DMS 273 treated with DMSO at 0.1 percent for 48 hours (cell line): ENCODE measurements around the gene LENG9.

ENCODE experiments used
- DNase-seq: peaks from one replicate; lab custom pipeline; 2025; lab: John Stamatoyannopoulos, UW

Gene LENG9

DNA sequence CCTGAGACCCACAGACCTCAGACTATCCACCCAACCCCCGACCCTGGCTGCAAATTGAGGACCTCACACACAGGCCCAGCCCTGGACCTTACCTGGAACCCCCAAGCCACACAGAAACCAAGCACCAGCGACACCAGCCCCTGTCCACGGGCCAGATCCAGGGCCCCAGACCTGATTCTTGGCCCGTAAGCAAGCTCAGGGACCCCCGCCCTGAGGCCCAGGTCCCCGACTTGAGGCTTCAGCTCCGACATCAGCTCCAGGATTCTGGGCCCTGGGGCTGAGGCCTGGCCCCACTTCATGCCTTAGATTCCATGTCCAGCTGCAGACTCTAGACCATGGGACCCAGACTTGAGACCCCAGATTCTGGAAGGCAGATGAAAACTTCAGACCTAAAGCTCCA, 42.1 kb downstream of the LENG9 start:
- DNase-seq: no peak

DNA sequence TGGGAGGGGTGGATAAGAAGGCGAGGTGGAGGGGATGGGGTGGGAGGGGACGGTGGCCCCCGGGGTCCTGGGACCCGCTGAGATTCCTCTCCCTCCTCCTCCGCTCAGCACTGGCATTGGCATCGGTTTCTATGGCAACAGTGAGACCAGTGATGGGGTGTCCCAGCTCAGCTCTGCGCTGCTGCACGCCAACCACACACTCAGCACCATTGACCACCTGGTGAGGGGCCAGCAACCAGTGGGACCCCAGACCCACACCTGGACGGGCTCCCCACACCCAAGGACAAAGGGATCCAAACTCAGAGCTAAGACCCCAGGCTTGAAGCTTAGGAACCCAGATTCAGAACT, 42.4 kb downstream of the LENG9 start:
- no peak for DNase-seq

DNA sequence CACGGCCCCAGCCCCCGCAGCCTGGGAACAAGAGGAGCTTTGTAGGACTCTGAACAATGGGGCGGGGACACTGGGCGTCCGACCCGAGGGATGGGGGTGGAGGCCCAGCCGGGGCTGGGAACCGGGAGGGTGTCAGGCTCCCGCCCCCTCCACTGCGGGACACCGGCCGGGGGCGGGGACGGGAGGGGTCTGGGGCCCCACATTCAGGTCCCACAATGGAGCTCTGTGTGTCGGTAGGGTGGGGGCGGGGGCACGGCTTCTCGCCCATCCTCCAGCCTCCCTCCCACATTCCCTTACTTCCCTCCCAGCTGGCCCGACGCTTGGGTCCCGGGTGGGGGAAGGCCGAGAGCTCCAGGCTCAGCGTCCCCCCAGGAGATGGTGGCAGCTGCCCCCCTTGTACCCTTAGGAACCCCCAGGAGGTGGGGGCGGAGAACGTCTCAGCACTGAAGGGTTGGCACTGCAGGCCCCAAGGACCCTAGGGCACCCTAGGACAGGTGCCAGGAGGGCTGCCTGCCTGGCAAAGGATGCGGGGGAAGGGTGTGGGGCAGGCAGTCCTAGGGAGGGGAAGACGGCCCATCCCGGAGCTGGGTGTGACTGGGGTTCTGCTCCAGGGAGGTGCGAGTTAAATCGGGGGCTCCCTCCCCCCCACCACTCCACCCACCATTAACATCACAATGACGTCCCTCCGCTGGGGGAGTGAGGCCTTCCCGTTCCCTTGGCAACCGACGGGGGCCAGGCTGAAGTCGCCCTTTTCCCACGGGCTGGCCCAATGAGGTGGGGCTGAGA, 43.0 kb downstream of the LENG9 start:
- no peak for DNase-seq

DNA sequence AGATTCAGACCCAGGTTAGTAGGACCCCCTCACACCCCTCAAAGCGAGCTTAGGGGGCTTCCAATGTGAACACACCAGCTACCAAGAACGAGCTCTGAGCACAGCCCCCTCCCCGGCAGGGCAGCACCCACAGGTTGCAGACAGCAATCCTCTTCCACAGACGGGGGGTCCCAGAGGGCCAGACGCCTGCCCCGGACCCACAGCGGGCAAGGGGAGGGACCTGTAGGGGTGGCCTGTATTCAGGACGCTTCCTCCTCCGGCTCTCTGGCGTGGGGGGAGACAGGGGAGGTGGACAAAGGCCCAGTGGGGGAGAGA, 43.6 kb downstream of the LENG9 start:
- no peak for DNase-seq

DNA sequence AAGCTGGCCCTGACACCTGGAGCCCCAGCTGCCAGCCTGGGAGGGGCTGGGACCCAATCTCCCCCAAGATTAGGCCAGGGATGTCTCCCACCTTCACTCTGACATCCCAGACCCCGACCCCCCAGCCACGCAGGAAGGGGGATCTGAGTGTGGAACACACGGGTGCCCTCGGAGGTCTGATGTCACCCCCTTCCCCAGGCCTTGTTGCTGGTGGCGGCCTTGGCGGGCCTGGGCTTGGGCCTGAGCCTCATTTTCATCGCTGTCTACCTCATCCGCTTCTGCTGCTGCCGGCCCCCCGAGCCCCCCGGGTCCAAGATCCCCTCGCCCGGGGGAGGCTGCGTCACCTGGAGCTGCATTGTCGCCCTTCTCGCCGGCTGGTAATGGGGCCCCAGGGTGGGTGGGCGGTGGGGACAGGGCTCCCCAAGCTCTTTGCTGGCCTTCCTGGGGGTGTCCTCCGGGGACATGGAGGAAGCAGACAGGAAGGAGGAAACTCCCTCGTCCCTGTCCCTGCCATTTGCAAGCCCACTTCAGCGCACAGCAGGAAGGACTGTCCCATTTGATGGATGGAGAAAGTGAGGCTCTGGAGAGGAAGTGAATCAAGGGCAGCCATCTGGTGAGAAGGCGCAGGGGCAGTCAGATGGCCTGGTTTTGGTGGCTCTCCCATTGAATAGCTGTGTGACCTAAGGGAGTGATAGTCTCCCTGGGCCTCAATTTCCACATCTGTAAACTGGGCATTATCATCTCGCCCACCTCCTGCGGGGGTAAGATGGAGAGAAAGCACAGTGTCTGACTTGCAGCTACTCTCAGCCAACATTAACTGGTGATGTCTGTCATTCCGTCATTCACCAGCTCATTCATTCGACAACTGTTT, 44.4 kb downstream of the LENG9 start:
- DNase-seq: no peak

DNA sequence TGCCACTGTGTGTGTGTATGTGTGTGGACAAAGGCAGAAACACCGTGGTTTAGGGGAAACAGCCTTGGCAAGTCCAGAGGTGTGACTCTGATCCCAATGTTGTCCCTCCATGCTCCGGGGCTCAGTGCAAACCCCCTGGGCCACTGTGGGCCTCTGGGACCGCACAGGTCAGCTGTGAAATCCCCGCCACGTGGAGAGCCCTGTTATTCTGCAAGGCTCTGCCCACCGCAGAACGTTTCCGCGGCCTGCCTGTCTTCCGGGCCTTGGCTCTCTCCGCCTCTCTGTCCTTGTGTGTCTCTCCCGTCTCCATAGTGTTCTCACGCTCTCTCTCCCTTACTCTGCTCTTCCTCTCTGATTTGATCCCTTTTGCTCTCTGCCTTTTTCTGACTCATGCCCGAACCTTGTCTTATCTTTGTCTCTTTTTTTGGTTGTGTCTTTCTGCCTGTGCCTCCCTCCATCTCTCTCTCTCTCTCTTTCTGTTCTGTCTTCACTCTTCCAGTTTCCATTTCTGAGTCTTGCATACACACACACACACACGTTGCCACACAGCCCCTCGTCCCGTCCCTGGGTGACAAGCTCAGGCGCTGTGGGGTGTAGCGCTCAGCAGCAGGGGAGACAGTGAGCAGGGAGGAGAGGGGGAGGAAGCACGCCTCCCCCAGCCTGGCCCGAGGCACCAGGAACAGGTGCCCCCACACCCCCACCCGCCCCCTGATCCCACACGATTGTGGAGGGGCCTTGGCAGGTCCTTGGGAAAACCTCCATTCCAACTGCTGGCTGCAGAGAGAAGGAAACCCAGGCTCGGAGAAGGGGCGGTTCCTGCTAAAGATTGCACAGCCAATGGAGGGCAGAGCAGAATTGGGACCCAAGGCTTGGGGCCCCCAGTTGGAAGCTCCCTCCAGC, 45.3 kb downstream of the LENG9 start:
- DNase-seq: no peak

DNA sequence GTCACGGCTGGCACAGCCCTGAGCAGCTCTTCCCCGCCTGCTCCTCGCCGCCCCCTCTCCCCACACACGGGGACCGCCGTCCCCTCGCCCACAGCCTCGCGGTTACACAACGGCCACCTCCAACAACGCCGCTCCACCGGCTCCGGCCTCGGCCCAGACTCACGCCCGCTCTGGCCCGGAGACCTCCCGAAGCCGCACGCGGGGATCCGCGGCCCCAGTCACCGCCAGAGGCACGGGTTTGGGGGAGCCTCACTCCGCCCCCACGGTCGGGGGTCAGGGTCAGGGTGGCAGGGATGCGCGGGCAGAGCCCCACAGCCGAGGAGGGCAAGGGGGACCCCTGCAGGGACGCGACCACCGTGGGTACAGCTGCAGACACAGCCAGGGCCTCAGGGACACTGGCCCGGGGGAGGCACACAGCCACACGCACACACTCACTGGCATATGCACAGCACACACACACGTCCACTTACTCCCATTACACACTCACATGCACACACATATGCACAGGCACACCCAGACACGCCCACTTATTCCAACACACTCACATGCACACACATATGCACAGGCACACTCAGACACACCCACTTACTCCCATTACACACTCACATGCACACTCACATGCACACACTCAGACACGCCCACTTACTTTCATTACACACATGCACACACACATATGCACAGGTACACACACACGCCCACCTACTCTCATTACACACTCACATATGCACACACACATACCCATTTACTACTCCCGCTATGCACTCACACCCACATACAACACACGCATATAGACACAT, 46.7 kb downstream of the LENG9 start:
- no peak for DNase-seq

DNA sequence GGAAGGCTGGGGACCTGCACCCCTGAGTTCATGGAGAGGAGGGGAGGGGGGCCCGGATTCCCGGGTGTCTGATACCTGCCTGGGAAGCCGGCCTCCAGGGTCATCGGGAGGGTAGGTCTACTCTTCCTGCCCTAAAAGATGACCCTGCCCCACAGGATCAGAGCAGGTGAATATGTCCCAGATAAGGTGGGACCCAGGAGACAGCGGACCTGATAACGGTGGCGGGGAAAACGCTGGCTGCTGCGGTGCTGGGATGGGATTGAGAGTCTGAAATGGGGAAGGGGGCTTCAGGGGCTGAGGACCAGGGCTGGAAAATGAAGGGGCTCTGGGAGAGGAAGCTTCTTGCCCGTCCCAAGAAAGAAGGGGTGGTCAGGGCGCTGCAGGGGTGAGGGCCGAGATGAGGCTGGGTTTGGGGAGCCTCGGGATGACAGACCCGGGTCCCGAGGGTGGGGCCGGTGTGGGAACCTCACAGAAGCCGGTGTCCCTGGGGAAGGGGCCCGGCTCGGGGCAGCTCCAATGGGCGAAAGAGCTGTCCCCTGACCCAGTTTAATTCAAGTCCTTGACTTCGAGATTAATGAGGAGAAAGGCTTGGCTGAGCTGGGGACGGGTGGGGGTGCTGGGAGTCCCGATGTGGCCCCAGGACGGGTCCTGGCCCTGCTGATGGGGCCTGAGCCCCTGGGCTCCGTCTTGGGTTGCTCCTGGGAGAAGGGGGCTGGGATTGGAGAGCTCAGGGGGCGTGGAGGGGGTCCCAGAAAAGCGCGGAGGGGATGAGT, 47.5 kb downstream of the LENG9 start:
- no peak for DNase-seq

DNA sequence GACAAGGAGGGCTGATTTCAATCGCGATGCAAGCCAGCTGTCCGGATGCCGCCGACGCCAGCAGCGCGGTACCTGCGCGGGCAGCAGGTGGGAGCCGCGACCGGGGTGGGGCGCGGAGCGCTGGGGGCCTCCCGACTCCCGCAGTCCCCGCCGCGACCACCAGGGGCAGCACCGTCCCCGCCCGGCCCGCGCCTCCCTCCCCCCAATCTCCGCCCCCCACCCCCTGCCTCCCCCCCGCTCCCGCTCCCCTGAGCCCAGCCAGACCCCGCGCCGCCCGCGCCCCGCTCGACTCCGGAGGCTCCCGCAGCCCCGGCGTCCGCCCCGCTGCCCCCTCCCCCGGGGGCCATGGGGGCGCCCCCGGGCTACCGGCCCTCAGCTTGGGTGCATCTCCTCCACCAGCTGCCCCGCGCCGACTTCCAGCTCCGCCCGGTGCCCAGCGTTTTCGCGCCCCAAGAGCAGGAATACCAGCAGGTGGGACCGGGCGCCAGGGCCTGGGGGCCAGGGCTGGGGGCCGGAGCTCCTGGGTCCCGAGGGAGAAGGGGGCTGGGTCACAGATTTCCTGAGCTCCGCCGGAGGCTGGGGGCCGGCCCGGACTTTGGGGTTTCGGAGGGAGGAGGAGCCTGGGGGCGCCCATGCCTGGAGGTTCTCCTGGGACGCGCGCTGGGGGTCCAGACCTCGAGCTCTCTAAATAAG, 48.2 kb downstream of the LENG9 start, which contains the start of gene TTYH1:
Gene TTYH1 (plus strand): TSS at position 257 of the 693 bp plus-strand sequence. CDS start 89 bp downstream, at position 346.
- DNase-seq: no peak

DNA sequence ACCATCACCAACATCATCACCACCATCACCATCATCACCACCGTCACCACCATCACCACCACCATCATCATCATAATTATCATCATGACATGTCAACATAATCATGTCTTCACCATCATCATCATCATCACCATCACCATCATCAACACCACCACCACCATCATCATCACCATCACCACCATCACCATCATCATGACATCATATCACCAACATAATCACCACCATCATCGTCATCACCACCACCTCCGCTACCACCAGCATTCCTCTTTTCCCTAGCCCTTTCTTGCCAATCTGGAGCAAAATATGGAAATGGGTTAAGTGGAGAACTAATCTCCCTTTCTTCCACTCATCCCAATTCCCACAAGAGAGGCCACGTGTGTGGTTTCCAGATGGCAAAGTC, 49.4 kb downstream of the LENG9 start:
- no peak for DNase-seq

DNA sequence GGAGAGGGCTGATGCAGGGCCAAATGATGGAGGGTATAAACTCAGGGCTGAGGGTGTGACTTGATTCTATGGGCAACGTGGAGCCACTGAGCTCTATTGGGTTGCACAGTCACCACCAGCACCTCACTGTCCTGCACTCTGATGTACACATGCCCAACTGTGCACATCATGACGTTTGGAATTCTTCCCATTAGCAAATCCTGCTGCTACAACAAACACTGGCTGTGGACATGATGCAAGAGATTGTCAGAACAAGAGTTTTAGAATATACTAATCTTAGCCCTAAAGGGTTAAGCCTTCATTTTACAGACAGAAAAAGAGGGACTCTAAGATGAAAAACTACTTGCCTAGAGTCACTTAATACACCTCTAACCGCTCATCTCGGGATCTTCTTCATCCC, 50.7 kb downstream of the LENG9 start:
- DNase-seq: no peak
